A375 (cell line): ENCODE measurements around the gene RIPOR1. TPM values are rescaled to one million over a fixed set of nuclear protein-coding genes. Genes with fewer than 3 reads are reported as not detected.

Source experiments
- small RNA-seq: library from RNA; depleted of rRNA; stranded (forward); fragments of <200 nt; gene quantifications from one replicate; pipeline ENCODE3, GENCODE V24; 2014
- total RNA-seq: library from RNA; depleted of rRNA; stranded (reverse); fragments of >200 nt; shearing (Covaris generic); gene quantifications from 2 replicates; pipeline ENCODE4 v1.2.3, GENCODE V29; 2014; rRNA removed

Gene RIPOR1, protein sequence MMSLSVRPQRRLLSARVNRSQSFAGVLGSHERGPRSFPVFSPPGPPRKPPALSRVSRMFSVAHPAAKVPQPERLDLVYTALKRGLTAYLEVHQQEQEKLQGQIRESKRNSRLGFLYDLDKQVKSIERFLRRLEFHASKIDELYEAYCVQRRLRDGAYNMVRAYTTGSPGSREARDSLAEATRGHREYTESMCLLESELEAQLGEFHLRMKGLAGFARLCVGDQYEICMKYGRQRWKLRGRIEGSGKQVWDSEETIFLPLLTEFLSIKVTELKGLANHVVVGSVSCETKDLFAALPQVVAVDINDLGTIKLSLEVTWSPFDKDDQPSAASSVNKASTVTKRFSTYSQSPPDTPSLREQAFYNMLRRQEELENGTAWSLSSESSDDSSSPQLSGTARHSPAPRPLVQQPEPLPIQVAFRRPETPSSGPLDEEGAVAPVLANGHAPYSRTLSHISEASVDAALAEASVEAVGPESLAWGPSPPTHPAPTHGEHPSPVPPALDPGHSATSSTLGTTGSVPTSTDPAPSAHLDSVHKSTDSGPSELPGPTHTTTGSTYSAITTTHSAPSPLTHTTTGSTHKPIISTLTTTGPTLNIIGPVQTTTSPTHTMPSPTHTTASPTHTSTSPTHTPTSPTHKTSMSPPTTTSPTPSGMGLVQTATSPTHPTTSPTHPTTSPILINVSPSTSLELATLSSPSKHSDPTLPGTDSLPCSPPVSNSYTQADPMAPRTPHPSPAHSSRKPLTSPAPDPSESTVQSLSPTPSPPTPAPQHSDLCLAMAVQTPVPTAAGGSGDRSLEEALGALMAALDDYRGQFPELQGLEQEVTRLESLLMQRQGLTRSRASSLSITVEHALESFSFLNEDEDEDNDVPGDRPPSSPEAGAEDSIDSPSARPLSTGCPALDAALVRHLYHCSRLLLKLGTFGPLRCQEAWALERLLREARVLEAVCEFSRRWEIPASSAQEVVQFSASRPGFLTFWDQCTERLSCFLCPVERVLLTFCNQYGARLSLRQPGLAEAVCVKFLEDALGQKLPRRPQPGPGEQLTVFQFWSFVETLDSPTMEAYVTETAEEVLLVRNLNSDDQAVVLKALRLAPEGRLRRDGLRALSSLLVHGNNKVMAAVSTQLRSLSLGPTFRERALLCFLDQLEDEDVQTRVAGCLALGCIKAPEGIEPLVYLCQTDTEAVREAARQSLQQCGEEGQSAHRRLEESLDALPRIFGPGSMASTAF
- 39.7 and 41.7 TPM in 2 replicates for total RNA-seq

DNA sequence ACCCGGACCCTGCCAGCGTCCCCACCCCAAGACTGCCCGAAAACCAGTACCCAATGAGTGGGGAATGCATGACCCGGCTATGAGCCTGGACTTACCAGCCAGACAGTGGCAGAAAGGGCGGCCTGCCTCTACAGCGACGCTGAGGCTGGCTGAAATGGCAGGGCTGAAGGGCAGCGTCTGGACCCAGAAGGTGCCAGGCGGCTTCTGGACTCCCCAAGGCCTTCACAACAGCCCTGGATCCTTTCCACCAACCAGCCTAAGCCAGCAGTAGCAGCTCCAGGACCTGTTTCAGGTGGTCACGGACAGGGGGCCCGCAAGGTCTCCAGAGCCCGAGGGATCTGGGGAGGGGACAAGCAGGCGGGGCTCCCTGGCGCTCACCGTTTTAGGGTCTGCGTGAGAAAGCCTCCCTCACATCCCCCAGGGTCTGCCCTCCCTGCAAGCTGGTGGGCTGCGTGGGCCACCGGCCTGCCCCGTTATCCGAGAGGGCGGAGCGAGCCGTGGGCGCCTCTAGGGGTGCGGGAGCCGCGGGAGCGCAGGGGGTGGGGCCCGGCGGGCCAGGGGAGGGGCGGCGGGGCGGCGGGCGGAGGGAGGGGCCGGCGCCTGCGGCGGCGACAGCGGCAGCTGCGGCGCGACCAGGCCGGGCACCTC lies at the start of gene RIPOR1:
Gene RIPOR1 (plus strand): TSS at position 608 of the 648 bp plus-strand sequence. CDS start 9,618 bp downstream, outside the sequence.

DNA sequence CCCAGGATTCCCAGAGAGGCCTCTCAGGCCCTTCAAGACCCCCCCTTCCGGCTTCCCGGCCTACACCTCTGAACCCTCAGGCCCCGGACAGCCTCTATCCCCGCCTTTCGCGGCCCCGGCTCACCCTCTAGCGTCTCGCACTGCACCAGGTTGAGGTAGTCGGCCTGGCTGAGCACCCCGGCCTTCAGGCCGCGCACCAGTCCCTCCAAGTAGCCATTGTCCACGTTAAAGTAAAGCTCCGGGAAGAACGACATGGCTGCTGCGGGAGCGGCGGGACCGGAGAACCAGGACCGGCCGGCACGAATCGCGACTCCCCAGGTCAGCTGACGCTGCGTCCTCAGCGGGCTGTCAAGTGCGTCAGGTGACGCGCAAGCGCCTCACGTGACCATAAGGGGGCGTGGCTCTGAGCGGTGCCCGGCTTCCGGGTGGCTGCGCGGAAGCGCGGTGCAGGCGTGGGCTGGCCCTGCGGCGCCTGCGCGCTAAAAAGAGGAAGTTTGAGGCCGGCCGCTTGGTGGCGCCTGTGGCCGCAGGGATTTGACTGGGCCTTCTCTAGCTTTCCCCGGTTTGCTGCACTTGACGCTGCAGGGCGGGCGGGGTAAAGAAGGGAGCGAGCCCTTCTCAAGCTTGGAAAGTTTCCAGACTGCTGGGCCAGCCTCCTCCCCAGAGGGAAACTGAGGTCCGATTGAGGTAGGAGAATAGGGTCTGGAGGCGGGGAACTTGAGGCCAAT lies 47.6 kb upstream of the RIPOR1 start, which contains the start of gene ATP6V0D1:
Gene ATP6V0D1 (minus strand): TSS at position 325 of the 728 bp plus-strand sequence. CDS start 71 bp downstream, at position 254.

DNA sequence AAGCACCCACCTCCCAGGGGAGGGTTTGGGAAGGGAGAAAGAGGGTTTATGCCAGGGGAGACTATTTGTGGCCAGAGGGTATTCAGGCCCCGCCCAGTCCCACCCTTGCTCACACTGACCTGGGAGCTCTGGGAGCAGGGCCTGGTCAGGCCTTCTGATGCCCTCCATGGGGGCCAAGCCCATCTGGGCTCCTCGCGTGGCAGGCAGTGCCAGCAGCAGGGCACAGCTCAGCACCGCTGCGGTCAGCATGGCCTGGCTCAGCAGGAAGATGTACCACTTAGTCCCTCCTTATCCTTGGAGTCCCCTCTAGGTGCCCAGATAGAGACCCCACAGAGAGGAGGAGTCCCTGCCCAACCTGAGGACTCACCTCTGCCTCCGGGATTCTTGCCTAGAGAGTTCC lies 45.5 kb upstream of the RIPOR1 start, which contains the start of gene AGRP:
Gene AGRP (minus strand): TSS at position 398 of the 400 bp plus-strand sequence. CDS start 149 bp downstream, at position 249.

DNA sequence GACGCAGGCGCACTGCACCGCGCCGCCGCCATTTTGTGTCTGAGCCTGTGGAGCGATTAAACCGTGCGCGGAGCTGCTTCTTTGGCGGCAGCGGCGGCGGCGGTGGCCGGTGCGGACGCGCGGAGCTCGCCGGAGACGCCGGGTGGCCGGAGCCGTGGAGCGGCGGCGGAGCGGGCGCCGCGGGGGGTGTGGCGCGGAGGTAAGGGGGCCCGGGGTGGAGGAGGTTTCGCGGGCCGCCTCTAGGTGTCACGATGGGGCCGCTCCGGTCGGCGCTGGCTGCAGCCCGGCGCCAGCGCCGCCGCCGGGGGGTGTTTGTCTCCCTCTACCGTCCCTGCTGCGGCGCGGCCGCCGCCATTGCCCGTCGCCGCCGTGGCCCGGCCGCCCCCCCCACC lies 33.9 kb downstream of the RIPOR1 start, which contains the start of gene CTCF:
Gene CTCF (plus strand): TSS at position 1 of the 392 bp plus-strand sequence. CDS start 48,307 bp downstream, outside the sequence.

Small RNA genes lying within 50 kb of the gene (small RNA-seq; reads per million reads assigned to genes)
- gene AC027682.3: not detected

Other genes starting within 250 kb of the RIPOR1 start
- gene PLEKHG4, start 249.3 kb upstream of the RIPOR1 start, total RNA-seq: 23.7 and 26.2 TPM in 2 replicates
- gene KCTD19, start 202.1 kb upstream of the RIPOR1 start, total RNA-seq: not detected in 2 replicates
- not detected in 2 replicates for gene LRRC36, start 202.0 kb upstream of the RIPOR1 start, total RNA-seq
- gene TPPP3, start 135.3 kb upstream of the RIPOR1 start, total RNA-seq: 0.64 and 1.7 TPM in 2 replicates
- 1.4 TPM in 1 of 2 replicates, not detected in the other for gene ZDHHC1, start 112.4 kb upstream of the RIPOR1 start, total RNA-seq
- gene HSD11B2, start 97.7 kb upstream of the RIPOR1 start, total RNA-seq: 1.1 TPM in 1 of 2 replicates, not detected in the other
- 42.6 and 43.2 TPM in 2 replicates for gene ATP6V0D1, start 47.7 kb upstream of the RIPOR1 start, total RNA-seq
- not detected in 2 replicates for gene AGRP, start 45.3 kb upstream of the RIPOR1 start, total RNA-seq
- 30.0 and 33.4 TPM in 2 replicates for gene CTCF, start 33.7 kb downstream of the RIPOR1 start, total RNA-seq
- gene CARMIL2, start 116.3 kb downstream of the RIPOR1 start, total RNA-seq: 1.9 and 2.2 TPM in 2 replicates
- gene ACD, start 131.4 kb downstream of the RIPOR1 start, total RNA-seq: 49.5 and 50.1 TPM in 2 replicates
- 4.2 and 4.9 TPM in 2 replicates for gene PARD6A, start 132.1 kb downstream of the RIPOR1 start, total RNA-seq
- 58.8 and 71.0 TPM in 2 replicates for gene ENKD1, start 137.9 kb downstream of the RIPOR1 start, total RNA-seq
- 9.2 and 11.4 TPM in 2 replicates for gene C16orf86, start 138.0 kb downstream of the RIPOR1 start, total RNA-seq
- 19.6 and 19.7 TPM in 2 replicates for gene GFOD2, start 190.5 kb downstream of the RIPOR1 start, total RNA-seq